ENCODE results near the gene TRPC4.

Gene TRPC4

GRCh38 chr13:37657956-37658355, 211.6 kb downstream of the TRPC4 start (continued):
- TF ChIP-seq PPARA (CRISPR knock-in tag; IDR thresholded peaks at IDR 0.05; ENCODE audit: borderline replicate concordance) (no peak), ZFP3 (CRISPR knock-in tag; IDR thresholded peaks at IDR 0.05) (no peak), SNAI2 (CRISPR knock-in tag; IDR thresholded peaks at IDR 0.05) (no peak), CSRNP3 (CRISPR knock-in tag; IDR thresholded peaks at IDR 0.05) (no peak), ARNTL (CRISPR knock-in tag; IDR thresholded peaks at IDR 0.05; ENCODE audit: borderline replicate concordance, low read depth) (no peak), BACH2 (CRISPR knock-in tag; IDR thresholded peaks at IDR 0.05; ENCODE audit: borderline replicate concordance) (no peak), ESRRG (CRISPR knock-in tag; IDR thresholded peaks at IDR 0.05) (no peak)

GRCh38 chr13:37657134-37657533, 212.4 kb downstream of the TRPC4 start:
- no peak for TF ChIP-seq CREB5 (CRISPR knock-in tag; IDR thresholded peaks at IDR 0.05; ENCODE audit: low read depth)
- TF ChIP-seq ZNF565 (CRISPR knock-in tag; conservative IDR thresholded peaks at IDR 0.05; ENCODE audit: low read depth) = no peak
- no peak for TF ChIP-seq BACH2 (CRISPR knock-in tag; IDR thresholded peaks at IDR 0.05; ENCODE audit: borderline replicate concordance)
- no peak for TF ChIP-seq RARB (CRISPR knock-in tag; IDR thresholded peaks at IDR 0.05)
- TF ChIP-seq ZC3H10 (CRISPR knock-in tag; IDR thresholded peaks at IDR 0.05) = no peak
- no peak for TF ChIP-seq OSR1 (CRISPR knock-in tag; IDR thresholded peaks at IDR 0.05)
- no peak for TF ChIP-seq POU6F1 (CRISPR knock-in tag; IDR thresholded peaks at IDR 0.05; ENCODE audit: borderline replicate concordance, low read depth)
- no peak for TF ChIP-seq CSRNP3 (CRISPR knock-in tag; IDR thresholded peaks at IDR 0.05)
- peak; percentile 58 for ATAC-seq

GRCh38 chr13:37656247-37656940, 213.2 kb downstream of the TRPC4 start:
- TF ChIP-seq PATZ1 (CRISPR knock-in tag; IDR thresholded peaks at IDR 0.05; ENCODE audit: borderline replicate concordance) (no peak), ESRRG (CRISPR knock-in tag; IDR thresholded peaks at IDR 0.05) (no peak), ISL1 (CRISPR knock-in tag; IDR thresholded peaks at IDR 0.05) (no peak), TOX (CRISPR knock-in tag; IDR thresholded peaks at IDR 0.05; ENCODE audit: borderline replicate concordance) (peak; percentile 4; the same call in 1 of the 2 replicates), POU6F1 (CRISPR knock-in tag; IDR thresholded peaks at IDR 0.05; ENCODE audit: borderline replicate concordance, low read depth) (no peak)
- ATAC-seq = peak; percentile 98

GRCh38 chr13:37652596-37652995, 217.0 kb downstream of the TRPC4 start:
- TF ChIP-seq POU6F1 (CRISPR knock-in tag; IDR thresholded peaks at IDR 0.05; ENCODE audit: borderline replicate concordance, low read depth) (no peak), ZFP30 (CRISPR knock-in tag; IDR thresholded peaks at IDR 0.05) (no peak), SNAI2 (CRISPR knock-in tag; IDR thresholded peaks at IDR 0.05) (no peak), ZNF565 (CRISPR knock-in tag; conservative IDR thresholded peaks at IDR 0.05; ENCODE audit: low read depth) (no peak), TCF4 (CRISPR knock-in tag; IDR thresholded peaks at IDR 0.05; ENCODE audit: borderline replicate concordance) (no peak), RARB (CRISPR knock-in tag; IDR thresholded peaks at IDR 0.05) (no peak), CSDC2 (CRISPR knock-in tag; IDR thresholded peaks at IDR 0.05) (no peak), OSR1 (CRISPR knock-in tag; IDR thresholded peaks at IDR 0.05) (no peak), CSRNP3 (CRISPR knock-in tag; IDR thresholded peaks at IDR 0.05) (no peak), PPARA (CRISPR knock-in tag; IDR thresholded peaks at IDR 0.05; ENCODE audit: borderline replicate concordance) (no peak), ZC3H10 (CRISPR knock-in tag; IDR thresholded peaks at IDR 0.05) (no peak), ISL1 (CRISPR knock-in tag; IDR thresholded peaks at IDR 0.05) (no peak)
- ATAC-seq = no peak

Data from SK-N-SH treated with all-trans-retinoic acid at 6 μM for 48 hours (cell line).